NCI-H187 (cell line): Measurements from ENCODE around the gene DHX58.

Experiments
- DNase-seq, 2 experiments: peaks; one replicate each; lab custom pipeline; 2025; lab: John Stamatoyannopoulos, UW

DHX58 gene

DNA sequence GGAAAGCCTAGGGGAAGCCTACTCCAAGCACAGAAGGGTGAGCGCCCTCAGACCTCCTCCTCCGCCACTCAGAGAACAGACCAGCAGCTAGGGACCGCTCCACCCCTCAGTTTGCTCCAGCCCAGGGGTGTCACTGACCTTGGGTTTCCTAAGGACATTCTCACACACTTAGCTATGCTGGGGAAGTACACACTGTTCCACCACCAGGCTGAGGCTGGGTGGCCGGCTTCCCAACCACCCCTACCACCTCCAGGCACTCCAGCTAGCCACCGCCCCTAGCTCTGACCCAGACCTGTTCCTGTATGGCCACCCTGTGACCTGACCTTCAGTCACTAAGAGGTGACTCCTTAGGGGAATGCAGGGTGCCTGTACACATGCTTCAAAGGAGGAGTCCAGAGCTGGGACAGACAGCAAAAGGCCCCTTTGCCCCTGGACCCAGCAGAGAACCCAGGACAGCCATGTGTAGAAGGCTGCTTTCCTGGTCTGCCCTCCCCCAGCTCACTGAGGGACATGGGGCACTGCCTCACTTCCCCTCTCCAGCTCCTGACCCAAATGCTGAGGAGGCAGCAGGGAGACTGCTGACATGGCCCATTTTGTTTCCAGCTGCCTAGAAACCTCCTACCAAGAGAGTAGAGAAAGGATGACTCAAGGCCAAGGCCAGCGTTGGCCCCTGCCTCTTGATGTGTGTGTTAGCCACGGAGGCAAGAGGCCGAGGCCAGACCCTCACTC, 16.8 kb upstream of the DHX58 start:
- DNase-seq: no peak

DNA sequence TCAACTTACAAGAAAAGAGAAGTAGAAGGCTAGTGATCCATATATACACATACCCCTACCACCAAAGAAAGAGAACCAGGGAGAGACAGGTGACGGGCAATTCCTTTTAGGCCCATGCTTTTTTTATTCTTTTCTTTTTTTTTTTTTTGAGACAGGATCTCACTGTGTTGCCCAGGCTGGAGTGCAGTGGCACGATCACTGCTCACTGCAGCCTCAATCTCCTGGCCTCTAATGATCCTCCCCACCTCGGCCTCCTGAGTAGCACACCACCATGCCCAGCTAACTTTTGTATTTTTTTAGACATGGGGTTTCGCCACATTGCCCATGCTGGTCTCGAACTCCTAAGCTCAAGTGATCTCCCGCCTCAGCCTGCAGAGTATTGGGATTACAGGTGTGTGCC, 14.9 kb upstream of the DHX58 start:
- DNase-seq: no peak

DNA sequence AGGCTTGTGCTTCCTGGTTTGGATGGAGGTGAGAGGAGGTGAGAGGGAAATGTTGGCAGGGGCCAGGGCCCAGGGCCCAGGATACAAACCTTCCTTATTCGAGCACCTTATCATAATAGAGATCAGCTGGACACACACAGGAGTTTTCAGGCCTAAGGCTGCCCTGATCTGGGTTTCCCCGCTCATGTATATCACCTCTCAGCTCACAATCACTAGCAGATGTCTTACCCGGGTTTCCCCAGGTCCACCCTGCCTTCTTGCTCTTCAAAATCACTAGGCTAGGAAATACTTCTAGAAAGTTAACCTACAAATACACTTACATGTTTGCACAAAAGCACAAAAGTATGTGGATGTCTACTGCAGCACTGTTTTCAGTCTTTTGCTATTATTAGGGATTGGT, 14.3 kb upstream of the DHX58 start:
- DNase-seq: no peak

DNA sequence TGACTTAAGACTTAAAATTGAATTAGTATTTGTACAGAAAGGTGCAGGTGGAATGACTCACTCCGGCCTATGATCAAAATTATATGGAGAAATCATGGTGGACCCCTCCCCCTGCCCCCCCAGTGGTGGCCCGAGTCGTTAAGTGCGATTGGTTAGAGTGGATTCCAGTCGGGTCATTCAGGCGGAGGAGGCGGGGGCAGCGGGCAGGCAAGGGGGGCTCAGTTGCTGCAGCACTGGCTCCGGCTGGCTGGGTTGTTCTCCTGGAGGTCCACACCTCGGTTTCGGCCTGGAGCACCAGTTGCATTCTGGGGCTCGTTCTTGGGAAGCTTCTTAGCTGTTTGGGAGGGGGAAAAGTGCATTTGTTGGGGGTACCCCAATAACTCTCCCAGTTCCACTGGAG, 13.1 kb upstream of the DHX58 start:
- no peak for DNase-seq

DNA sequence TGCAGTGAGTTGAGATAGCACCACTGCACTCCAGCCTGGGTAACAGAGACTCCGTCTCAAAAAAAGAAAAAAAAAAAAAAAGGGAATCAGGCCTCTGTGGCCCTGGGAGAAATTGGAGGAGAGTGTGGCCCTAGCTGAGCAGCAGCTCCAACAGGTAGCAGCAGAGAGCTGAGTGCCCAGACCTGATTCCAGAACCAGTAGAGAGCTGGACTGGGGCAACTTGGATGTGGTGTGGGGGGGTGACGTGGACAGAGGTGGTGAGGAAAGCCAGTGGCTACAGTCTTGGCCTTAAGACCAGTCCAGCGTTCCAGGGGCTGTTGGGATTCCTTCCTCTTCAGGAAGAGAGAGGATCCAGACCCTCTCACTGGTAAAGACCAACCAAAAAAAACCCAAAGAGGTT, 11.7 kb upstream of the DHX58 start:
- no peak for DNase-seq

DNA sequence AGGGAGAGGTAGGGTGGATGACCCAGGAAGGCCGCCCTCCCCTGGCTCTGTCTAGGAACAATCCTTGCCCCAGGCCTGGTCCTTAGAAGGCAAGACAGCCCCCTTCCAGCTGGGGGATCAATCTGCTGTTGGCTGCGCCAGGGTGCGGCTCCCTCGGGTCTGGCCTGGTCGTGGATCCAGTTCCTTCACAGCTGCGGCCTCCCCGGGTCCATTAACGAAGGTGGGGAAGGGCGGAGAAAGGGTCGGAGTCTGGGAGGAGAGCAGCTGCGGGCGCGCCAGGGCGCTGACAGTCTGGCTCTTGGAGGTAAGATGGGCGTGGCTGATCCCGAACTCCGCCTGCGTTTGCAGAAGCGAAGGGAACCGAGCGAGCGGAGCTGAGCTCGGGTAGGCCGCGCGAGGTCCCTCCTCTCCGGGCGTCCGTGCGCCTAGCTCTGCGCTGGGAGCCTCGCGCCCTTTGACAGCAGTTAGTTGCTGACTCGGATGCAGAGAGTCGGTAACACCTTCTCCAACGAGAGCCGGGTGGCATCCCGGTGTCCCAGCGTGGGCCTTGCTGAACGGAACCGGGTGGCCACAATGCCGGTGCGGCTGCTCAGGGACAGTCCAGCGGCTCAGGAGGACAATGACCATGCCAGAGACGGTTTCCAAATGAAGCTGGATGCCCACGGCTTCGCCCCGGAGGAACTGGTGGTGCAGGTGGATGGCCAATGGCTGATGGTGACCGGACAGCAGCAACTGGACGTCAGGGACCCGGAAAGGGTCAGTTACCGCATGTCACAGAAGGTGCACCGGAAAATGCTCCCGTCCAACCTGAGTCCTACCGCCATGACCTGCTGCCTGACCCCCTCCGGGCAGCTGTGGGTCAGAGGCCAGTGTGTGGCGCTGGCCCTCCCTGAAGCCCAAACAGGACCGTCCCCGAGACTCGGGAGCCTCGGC, 10.1 kb upstream of the DHX58 start, which contains the start of gene HSPB9:
TSS of gene HSPB9 (plus strand) at position 434 of the 933 bp plus-strand sequence. CDS start at position 481, 47 bp downstream.
- DNase-seq: peak; percentile 15 to 78

DNA sequence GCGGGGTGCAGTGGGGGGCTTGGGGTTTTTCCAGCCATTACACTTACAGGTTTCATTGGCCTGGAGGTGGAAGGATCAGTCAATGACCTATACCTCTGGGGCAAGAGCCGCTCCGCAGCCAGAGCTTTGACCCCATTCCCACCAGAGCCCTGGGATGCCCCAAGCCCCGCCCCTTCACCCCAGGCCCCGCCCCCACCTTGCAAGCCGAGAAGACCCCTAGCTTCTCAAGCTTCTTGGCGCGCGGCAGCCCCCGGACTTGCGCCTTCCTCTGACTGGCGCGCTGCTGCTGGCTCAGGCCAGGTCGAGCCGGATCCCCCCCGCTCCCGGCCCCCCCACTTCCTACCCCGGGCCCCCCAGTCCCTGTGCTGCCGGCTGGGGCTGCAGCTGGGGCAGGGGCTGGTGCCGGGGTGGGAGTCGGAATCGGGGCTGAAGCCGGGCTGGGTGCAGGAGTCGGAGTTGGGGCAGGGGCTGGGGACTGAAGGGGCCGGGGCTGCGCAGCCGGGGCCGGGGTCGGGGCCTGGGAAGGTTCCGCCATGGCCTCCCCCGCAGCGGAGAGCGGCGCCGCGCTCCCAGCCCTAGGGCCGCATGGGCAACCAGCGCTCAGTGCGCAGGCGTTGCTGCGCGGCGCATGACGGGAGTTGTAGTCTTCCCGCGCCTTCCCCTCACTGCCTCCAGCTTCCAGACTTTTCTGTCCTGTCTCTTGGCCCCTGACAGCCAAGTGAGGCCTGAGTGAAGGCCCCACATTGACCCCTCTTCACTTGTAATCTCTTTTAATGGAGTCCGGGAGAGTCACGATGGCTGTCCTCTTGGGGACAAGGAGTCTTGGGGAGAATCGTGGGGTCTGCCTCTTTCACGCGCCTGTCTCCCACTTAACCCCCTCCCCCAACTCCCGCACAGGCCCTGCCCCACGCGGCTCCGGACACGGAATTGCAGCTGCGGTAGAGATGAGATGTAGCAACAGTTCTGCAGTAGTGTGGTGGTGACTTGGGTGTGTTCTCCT, 8.6 kb upstream of the DHX58 start, which contains the start of gene KAT2A:
TSS of gene KAT2A (minus strand) at position 598 of the 1,000 bp plus-strand sequence. CDS start at position 535, 63 bp downstream.
- peak; percentile 43 to 46 for DNase-seq

DNA sequence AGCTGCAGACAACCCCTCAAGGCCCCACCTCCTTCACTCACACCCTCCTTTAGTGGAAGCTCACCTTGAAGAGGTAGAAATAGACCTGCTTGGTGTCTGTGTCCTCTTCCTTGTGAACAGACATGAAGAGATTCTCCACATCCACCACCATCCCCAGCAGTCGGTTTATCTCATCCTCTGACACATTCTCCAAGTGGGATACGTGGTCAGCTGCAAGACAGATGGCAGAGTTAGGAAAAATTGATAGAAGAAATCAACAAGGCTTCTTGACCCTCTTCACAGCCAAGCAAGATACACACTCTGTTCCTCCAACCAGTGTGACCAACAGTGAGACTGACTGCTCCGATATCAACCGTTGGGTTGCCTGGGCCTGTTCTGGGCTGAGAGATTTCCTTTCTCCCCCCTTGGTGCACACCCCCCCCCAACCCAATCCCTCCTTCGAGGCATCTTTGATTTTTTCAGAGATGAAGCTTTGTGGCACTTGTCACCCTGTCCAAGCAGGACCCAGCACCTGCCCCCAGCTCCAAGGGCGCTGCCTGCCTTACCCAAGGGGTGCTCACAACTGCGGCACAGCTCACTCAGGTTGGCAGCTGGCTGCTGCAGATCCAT, 7.8 kb upstream of the DHX58 start:
- no peak for DNase-seq

DNA sequence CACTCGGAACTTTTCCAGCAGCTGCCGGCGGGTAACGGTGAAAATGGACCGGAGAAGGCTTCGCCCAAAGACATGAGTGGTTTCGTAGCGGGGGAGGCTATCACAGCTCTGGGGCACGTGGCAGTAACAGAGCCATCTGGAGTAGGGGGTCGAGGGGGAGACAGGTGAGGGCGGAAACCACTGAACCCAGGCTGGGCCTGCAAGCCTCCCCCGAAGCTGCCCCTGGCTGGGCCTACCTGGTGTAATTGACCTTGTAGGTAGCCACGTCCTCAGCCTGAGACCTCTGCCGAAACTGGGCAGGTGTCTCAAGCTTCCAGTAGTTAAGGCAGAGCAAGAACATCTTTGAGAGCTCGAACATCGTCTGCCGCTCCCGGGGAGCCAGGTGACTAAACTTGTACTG, 6.8 kb upstream of the DHX58 start:
- DNase-seq: no peak

DNA sequence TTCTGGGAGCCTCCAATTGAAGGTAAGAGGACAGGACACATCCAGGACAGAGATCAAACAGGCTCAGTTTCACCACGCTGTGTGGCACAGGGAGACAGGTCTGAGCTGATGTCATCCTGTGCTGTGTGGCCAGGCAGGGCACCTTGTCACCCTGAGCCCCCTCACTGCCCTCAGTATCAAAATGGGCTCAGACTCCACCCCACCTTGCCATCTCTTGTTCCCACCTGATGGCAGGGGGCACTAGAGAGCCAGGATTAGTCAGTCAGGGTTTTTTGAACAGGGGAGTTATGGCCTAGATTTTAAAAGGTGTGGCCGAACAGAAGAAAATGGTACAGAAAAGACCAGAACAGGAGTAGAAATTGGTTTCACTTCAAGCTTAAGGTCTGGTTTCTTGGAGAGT, 6.0 kb upstream of the DHX58 start:
- DNase-seq: no peak

DNA sequence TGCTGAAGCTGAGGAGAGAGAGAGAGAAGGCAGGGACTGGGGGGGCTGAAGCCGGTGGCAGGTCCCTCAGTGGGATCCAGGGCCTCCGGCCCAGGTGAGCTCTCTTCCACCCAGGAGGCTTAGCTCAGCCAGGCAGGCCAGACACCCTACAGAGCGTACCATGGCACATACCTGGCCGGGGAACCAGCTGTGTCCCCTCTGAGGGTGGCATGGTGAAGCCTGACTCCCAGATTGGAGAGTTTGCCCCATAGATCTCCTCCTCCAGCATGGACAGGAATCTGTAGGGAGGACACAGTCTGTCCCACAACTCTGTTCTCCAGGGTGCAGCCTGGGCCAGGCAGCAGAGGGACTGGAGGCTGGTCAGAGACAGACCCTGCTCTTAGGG, 5.6 kb upstream of the DHX58 start:
- no peak for DNase-seq

DNA sequence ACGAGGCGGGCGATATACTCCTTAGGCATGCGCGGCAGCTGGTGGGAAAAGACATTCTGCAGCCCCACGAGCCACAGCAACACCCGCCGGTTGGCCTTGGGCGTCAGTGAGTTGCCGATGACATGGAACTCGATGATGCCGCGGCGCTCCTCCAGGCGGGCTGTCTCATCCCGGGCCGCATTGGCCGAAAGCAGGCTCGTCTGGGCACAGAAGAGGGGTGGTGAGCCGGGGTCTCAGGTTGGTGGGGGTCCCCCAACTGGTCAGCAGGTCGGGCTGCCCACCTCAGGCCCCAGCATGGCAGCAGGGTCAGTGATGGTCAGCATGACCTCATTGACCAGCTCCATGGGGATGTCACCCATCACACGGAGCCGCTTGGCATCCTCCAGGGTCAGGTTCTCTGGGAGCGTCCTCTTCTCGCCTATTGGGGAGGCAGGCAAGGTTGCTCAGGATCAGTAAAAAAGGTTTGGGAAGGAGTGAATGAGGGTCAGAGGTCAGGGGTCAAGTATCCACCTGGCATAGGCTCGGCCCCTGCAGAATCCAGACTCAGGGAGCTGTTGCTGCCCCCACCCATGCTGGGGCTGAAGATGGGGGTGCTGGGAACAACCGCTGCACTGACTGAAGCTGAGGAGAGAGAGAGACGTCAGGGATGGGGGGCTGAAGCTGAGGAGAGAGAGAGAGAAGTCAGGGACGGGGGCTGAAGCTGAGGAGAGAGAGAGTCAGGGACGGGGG, 5.0 kb upstream of the DHX58 start:
- no peak for DNase-seq

DNA sequence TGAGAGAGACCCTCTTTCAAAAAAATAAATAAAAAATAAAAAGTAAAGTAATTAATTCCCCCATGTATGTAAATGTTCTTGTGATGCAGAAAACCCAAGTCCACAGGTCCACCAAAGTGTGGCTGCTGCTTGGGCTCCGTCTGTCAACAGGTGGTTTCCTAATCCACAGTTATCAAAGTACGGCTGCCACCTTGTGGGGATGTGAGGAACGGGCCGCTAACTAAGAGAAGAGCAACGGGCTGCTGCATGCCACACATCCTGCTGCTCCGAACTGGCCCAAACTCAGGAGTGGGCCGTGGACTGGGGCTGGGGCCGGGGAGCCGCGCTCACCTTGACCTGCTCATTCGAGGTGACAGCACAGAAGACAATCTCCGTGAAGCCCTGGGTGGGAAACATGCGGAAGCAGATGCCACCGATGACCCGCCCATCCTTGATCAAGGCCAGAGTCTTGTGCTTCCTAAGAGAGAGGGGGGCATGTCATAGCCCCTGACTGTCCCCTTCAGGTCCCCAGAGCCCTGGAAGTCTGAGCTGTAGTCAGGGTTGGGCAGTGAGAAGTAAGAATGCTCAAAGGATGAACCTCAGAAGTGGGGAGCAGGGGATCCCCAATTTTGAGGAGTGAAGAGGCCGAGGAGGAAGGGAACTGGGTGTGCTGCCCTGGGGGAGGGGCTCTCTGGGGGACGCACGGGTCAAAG, 4.3 kb upstream of the DHX58 start:
- DNase-seq: peak; percentile 25 to 50

DNA sequence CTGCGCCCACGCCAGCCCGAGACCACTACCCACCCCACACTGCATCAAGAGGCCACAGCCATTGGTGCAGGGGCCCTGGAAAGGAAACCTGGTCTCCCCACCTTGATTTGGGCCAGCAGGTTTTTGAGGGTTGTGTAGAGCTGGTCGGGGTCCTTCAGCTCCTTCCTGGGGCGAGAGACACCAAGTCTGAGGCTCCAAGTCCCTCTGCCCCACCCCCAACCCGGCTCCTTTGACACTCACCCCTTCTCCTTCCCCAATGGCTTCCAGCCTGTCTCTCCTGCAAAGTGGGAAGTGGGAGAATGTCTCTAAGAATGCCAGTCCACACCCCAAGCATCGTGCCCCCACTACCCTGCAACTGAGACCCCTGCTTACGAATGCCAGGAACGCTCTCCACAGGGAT, 1.6 kb upstream of the DHX58 start:
- no peak for DNase-seq

DNA sequence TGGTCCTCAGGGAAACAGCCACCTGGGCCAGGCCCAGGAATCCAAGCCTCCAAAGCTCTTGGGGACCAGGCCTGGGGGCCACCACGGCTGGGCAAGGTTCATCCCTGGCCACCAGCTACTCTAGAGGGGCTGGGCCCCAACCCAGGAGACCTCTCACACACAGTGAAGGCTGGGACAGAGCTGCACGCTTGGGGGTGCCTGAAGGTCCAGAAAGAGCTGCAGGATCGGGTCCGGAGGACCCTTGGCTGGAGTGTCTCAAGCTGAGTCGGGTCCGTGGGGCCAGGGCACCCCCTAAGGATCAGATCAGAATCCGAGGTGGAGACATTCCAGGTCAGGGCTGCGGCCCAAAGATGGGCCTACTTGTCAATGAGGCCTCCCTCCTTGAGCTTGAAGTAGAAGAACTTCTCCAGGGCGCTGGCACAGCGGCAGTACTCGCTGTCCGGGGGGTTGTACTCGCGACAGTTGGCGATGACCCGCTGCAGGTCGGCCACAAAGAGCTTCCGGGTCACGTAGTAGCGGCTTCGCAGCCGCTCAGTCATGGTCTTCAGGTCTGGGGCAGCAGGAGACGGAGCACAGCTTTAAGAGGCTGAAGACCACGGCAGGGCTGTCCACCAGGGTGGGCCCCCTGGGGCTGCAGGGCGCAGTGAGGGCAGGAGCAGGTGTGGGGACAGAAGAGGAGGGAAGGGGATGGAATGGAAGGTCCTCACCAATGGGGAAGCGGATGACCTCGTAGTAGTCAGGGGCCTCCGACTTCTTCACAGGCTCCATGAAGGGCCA, 967 bp upstream of the DHX58 start:
- no peak for DNase-seq

DNA sequence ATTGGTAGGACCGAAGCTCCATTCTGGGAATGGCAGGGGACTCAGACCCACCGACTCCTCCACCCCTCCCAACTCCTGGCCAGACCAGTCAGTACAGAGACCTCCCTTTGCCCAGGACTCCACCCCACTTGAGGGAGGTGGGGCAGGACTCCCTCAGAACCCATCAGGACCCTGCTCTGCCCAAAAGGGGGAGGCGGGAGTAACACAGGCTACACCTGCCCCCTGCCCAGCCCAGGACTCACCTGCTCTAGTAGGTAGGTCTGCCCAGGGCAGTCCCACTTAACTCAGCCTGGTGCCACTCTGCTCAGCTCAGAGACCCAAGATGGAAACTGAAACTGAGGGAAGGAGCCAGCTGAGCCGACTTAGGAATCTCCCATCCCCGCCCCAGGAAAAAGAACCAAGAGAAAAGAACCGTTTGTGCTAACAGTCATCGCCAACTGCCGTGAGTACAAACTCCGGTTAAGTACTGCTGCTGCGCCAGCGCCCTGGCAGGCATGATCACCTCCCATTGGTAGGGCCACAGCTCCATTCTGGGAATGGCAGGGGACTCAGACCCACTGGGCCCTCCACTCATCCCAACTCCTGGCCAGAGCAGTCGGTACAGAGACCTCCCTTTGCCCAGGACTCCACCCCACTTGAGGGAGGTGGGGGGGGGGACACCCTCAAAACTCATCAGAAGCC, 503 bp downstream of the DHX58 start:
- no peak for DNase-seq

DNA sequence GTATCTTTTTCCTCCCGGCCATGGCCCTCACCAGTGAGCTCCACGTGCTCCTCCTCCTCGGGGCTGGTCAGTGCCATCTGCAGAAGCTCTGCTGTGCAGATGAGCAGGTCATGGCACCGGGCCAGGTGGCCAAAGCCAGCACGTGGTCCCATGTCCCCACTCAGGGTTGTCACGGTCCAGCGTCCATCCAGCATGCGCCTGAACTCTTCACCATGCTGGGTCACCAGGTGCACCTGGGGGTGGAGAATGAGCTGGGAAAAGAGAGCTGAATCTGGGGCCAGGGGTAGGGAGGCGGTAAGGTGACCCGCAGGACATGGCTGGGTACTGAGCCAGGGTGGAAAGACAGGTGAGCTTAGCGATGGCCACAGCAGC, 1.3 kb downstream of the DHX58 start:
- no peak for DNase-seq
